Chondrocyte (in vitro differentiated cells): ENCODE results near the gene TMEM225B. TPM values are rescaled to one million over a fixed set of nuclear protein-coding genes. Genes with fewer than 3 reads are reported as not detected.

ENCODE experiments used
- DNase-seq: peaks from one replicate; pipeline ENCODE4 v3.0.0; 2021; ENCODE audit warnings: mixed read lengths, low spot score
- H3K27ac Mint-ChIP-seq: one replicate; pipeline ENCODE4 v1.8.0; 2021; ENCODE audit warnings: mild to moderate bottlenecking, moderate library complexity, mixed read lengths; ENCODE audit not compliant: unreplicated experiment
- H3K27me3 Mint-ChIP-seq: 2 replicates; pipeline ENCODE4 v1.8.0; 2021; ENCODE audit warnings: low read depth, mixed read lengths
- H3K36me3 Mint-ChIP-seq: 2 replicates; pipeline ENCODE4 v1.8.0; 2021; ENCODE audit warnings: low read depth, mixed read lengths
- H3K4me1 Mint-ChIP-seq: 2 replicates; pipeline ENCODE4 v1.8.0; 2021; ENCODE audit warnings: low read depth, mild to moderate bottlenecking, mixed read lengths
- H3K4me3 Mint-ChIP-seq: one replicate; pipeline ENCODE4 v1.8.0; 2021; ENCODE audit warnings: mild to moderate bottlenecking, moderate library complexity, mixed read lengths; ENCODE audit not compliant: unreplicated experiment
- H3K9me3 Mint-ChIP-seq: 2 replicates; pipeline ENCODE4 v1.8.0; 2021; ENCODE audit warnings: low read depth, mixed read lengths
- total RNA-seq: library from RNA; stranded (reverse); gene quantifications from 3 replicates; pipeline ENCODE4 v1.2.1, GENCODE V29; 2021
- TF ChIP-seq, protein P1 (sequence below): fragments of 200-600 bp; sonication (generic); IDR thresholded peaks from 2 replicates; pipeline ENCODE4 v1.5.0; 2021; ENCODE audit warnings: antibody characterized with exemption, mild to moderate bottlenecking, moderate library complexity

TMEM225B gene
- total RNA-seq, 1 donor from 2014 or later: 0.75 TPM

DNA sequence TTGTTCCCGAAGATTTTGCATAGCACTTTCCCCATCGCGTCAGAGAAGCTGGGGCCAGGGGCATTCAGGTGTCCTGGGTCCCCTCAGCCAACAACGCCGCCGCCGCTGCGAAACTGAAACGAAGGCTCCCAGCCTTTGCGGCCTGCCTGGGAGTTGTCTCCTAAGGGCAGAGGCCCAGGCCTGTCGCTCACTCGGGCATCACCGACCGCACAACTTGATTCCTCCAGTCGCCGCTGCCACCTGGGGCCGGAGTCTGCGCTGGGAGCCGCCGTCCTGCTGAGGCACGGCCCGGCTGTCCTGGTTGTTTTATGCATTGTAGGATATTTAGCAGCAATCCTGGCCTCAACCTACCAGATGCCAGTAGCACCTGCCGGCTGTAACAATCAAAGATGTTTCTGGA is 40.7 kb downstream of the TMEM225B start:
- DNase-seq: no peak
- Mint-ChIP-seq H3K4me3 (no peak overlapping the region), H3K4me1 (no peaks in the 10 kb centered on the region), H3K36me3 (peaks cover 6% of the 10 kb centered on the region), H3K9me3 (no peaks in the 10 kb centered on the region), H3K27ac (no peak overlapping the region), H3K27me3 (no peaks in the 10 kb centered on the region)
- TF ChIP-seq, protein P1, sequence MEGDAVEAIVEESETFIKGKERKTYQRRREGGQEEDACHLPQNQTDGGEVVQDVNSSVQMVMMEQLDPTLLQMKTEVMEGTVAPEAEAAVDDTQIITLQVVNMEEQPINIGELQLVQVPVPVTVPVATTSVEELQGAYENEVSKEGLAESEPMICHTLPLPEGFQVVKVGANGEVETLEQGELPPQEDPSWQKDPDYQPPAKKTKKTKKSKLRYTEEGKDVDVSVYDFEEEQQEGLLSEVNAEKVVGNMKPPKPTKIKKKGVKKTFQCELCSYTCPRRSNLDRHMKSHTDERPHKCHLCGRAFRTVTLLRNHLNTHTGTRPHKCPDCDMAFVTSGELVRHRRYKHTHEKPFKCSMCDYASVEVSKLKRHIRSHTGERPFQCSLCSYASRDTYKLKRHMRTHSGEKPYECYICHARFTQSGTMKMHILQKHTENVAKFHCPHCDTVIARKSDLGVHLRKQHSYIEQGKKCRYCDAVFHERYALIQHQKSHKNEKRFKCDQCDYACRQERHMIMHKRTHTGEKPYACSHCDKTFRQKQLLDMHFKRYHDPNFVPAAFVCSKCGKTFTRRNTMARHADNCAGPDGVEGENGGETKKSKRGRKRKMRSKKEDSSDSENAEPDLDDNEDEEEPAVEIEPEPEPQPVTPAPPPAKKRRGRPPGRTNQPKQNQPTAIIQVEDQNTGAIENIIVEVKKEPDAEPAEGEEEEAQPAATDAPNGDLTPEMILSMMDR: no peak

DNA sequence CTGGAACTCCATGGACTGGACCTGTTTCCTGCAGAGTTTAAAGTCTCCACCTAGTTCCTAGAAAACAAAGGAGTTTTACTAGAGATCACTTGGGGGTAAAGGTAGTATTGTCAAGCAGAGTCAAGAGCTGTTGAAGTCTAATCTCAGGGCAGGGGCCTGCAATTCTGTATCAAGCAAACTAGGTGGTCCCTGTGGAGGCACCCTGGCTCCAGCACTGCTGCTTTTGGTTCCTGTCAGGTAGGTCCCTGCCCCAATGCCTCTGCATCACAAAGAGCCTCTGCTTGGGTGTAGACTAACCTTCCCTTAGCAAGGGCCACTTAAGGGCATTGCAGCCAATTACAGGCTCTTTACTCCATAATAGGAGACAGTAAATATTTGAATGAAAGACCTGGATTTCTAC is 41.2 kb downstream of the TMEM225B start:
- H3K36me3 Mint-ChIP-seq: peaks cover 8% of the 10 kb centered on the region
- no peaks in the 10 kb centered on the region for H3K27me3 Mint-ChIP-seq
- H3K27ac Mint-ChIP-seq: no peak overlapping the region
- no peaks in the 10 kb centered on the region for H3K9me3 Mint-ChIP-seq
- no peak overlapping the region for H3K4me3 Mint-ChIP-seq
- TF ChIP-seq, protein P1: no peak
- DNase-seq: no peak
- no peaks in the 10 kb centered on the region for H3K4me1 Mint-ChIP-seq

- DNase-seq: no peak
- H3K27me3 Mint-ChIP-seq: no peaks in the 10 kb centered on the region
- H3K4me3 Mint-ChIP-seq: no peak overlapping the region
- peaks cover 19% of the 10 kb centered on the region for H3K36me3 Mint-ChIP-seq
- no peak overlapping the region for H3K27ac Mint-ChIP-seq
- peaks cover 13% of the 10 kb centered on the region for H3K9me3 Mint-ChIP-seq
- TF ChIP-seq, protein P1: no peak
- H3K4me1 Mint-ChIP-seq: no peaks in the 10 kb centered on the region
Observed at GRCh38 chr7:99642027-99642426, 44.0 kb downstream of the TMEM225B start.

- Mint-ChIP-seq H3K27me3 (no peaks in the 10 kb centered on the region), H3K4me3 (no peak overlapping the region), H3K27ac (no peak overlapping the region), H3K9me3 (peaks cover 13% of the 10 kb centered on the region), H3K4me1 (no peaks in the 10 kb centered on the region), H3K36me3 (peaks cover 17% of the 10 kb centered on the region)
- TF ChIP-seq, protein P1: no peak
- DNase-seq: no peak
Observed at GRCh38 chr7:99643464-99643863, 45.4 kb downstream of the TMEM225B start.

- H3K27me3 Mint-ChIP-seq: no peaks in the 10 kb centered on the region
- H3K9me3 Mint-ChIP-seq: peaks cover 13% of the 10 kb centered on the region
- TF ChIP-seq, protein P1: no peak
- H3K36me3 Mint-ChIP-seq: peaks cover 17% of the 10 kb centered on the region
- DNase-seq: no peak
- no peak overlapping the region for H3K27ac Mint-ChIP-seq
- H3K4me3 Mint-ChIP-seq: no peak overlapping the region
- H3K4me1 Mint-ChIP-seq: no peaks in the 10 kb centered on the region
Observed at GRCh38 chr7:99644431-99644830, 46.4 kb downstream of the TMEM225B start.
